Adrenal gland (tissue), 12 donors: ENCODE data around the gene KHDC3L. TPM values are rescaled to one million over a fixed set of nuclear protein-coding genes. Genes with fewer than 3 reads are reported as not detected.
"Not testable (repeated sequence)": the region's sequence is repeated elsewhere in the genome, so short reads cannot be mapped to it uniquely, and the experiment has no call there.

Experiments used
- DNase-seq, 7 donors: peaks; one replicate each; pipeline ENCODE4 v3.0.0-alpha.2; 2019 to 2020
- H3K27ac ChIP-seq, 5 donors: fragments of 200-600 bp; sonication (generic) in 4 of 5; 1 replicate in 3 of 5; 2 replicates in 2 of 5; pipeline versions ENCODE4 v1.5.1 to v1.8.0; 2016 to 2020; ENCODE audit warnings: mild to moderate bottlenecking in 1 of 5
- H3K27me3 ChIP-seq: fragments of 200-600 bp; 2 replicates; pipeline ENCODE4 v1.8.0; 2021
- H3K36me3 ChIP-seq, 2 donors: fragments of 200-600 bp; replicated peaks in 1 of 2; 1 replicate in 1 of 2; 2 replicates in 1 of 2; pipeline versions ENCODE4 v1.5.1 to v1.8.0; 2018 to 2022
- H3K4me1 ChIP-seq, 2 donors: fragments of 200-600 bp; replicated peaks in 1 of 2; 1 replicate in 1 of 2; 2 replicates in 1 of 2; pipeline versions ENCODE4 v1.5.1 to v1.8.0; 2018 to 2021
- H3K4me3 ChIP-seq, 4 donors: fragments of 200-600 bp; sonication (generic) in 3 of 4; one replicate each; pipeline ENCODE4 v1.5.1; 2016 to 2018
- H3K9me3 ChIP-seq, 3 donors: fragments of 200-600 bp; sonication (generic) in 1 of 3; replicated peaks in 1 of 3; 1 replicate in 2 of 3; 2 replicates in 1 of 3; pipeline versions ENCODE4 v1.5.1 to v1.8.0; 2016 to 2021
- POLR2A ChIP-seq, 2 donors: fragments of 450-650 bp; IDR thresholded peaks; one replicate each; pipeline ENCODE4 v1.6.1; 2017; ENCODE audit warnings: antibody characterized with exemption in 2 of 2, mild to moderate bottlenecking in 2 of 2, moderate library complexity in 1 of 2
- WGBS, 4 donors: extraction: QIAGEN DNeasy Blood & Tissue Kit in 2 of 4; methylation state at CpG; one replicate each; pipeline versions ENCODE4 v1.1.5 to v1.1.7; 2013 to 2017; 5-methylcytosine and 5-hydroxymethylcytosine counted together
- intact Hi-C, 2 donors: fragments of 100-400 bp; cut with DNase I; formaldehyde crosslinking; loops; one replicate each; pipeline versions ENCODE4 v1.14.1 to v1.15.0; 2022 to 2023
- polyA plus RNA-seq, 3 donors: library from polyadenylated mRNA; stranded (reverse); fragments of 200-250 nt in 2 of 3; fragments of 350-450 nt in 1 of 3; fragmentation: Illumina TruSeq in 1 of 3; extraction: RNeasy Lipid Tissue Mini Kit (QIAGEN cat#74804) in 1 of 3; gene quantifications; one replicate each; pipeline ENCODE4 v1.2.3, GENCODE V29; 2013 to 2014
- total RNA-seq, 9 donors: library from RNA; depleted of rRNA in 4 of 9; stranded (reverse); fragments of >200 nt in 4 of 9; fragments of 120-200 nt in 1 of 9; fragmentation: NEBNext Ultra II Directional in 1 of 9; extraction: Animal tissue kit (Norgen Biotek cat#: 25700) in 1 of 9; gene quantifications; one replicate each; pipeline versions ENCODE4 v1.1.0 to v1.2.4, GENCODE V29; 2013 to 2023
- TF ChIP-seq, protein P1 (sequence below), 6 experiments: fragments of 450-650 bp in 4 of 6; fragments of 200-600 bp in 2 of 6; sonication (generic) in 1 of 6; IDR thresholded peaks; 1 replicate in 5 of 6; 2 replicates in 1 of 6; pipeline versions ENCODE4 v1.5.1 to v1.8.0; 2016 to 2021; ENCODE audit warnings: antibody characterized with exemption in 6 of 6, mild to moderate bottlenecking in 2 of 6, moderate library complexity in 1 of 6
- donor health status: healthy with polysubstance abuse.
- donor health status: Bipolar disorder and iron deficiency.
- donor health status: DM: yes; HTN: yes; CAD: no.
- donor health status: DM: no; HTN: no; CAD: no.
- donor health status: DM: no; HTN: no; CAD: no.
- donor health status: DM: yes; HTN: yes; CAD: no.

KHDC3L gene
- total and polyA plus RNA-seq, 12 donors: not detected

GRCh38 chr6:73388800-73389512, 26.5 kb downstream of the KHDC3L start:
- 2 to 5% (median 4%) methylated on average over 30 to 38 of the region's 38 CpGs for WGBS, 4 donors
- Histone ChIP-seq H3K4me3 (peak overlapping the region in 2 of 4 donors; percentile 8 to 56), H3K27me3 (no peaks in the 10 kb centered on the region), H3K36me3 (no peaks in the 10 kb centered on the region), H3K9me3 (no peaks in the 10 kb centered on the region), H3K27ac (peak overlapping the region in 1 of 5 donors; percentile 15), H3K4me1 (no peaks in the 10 kb centered on the region)
- no peak for TF ChIP-seq POLR2A (IDR thresholded peaks at IDR 0.05)
- TF ChIP-seq, protein P1, sequence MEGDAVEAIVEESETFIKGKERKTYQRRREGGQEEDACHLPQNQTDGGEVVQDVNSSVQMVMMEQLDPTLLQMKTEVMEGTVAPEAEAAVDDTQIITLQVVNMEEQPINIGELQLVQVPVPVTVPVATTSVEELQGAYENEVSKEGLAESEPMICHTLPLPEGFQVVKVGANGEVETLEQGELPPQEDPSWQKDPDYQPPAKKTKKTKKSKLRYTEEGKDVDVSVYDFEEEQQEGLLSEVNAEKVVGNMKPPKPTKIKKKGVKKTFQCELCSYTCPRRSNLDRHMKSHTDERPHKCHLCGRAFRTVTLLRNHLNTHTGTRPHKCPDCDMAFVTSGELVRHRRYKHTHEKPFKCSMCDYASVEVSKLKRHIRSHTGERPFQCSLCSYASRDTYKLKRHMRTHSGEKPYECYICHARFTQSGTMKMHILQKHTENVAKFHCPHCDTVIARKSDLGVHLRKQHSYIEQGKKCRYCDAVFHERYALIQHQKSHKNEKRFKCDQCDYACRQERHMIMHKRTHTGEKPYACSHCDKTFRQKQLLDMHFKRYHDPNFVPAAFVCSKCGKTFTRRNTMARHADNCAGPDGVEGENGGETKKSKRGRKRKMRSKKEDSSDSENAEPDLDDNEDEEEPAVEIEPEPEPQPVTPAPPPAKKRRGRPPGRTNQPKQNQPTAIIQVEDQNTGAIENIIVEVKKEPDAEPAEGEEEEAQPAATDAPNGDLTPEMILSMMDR (IDR thresholded peaks at IDR 0.05): peak; percentile 14 to 43 (median 26)
- intact Hi-C loops: no loop called here
- DNase-seq: peak; percentile 25 to 59 (median 29)

GRCh38 chr6:73389854-73390253, 27.4 kb downstream of the KHDC3L start:
- Histone ChIP-seq H3K36me3 (no peaks in the 10 kb centered on the region), H3K27me3 (no peaks in the 10 kb centered on the region), H3K4me3 (no peak overlapping the region), H3K9me3 (no peaks in the 10 kb centered on the region), H3K27ac (no peak overlapping the region), H3K4me1 (no peaks in the 10 kb centered on the region)
- no peak for TF ChIP-seq POLR2A (IDR thresholded peaks at IDR 0.05)
- no peak for DNase-seq
- 81 to 86% (median 85%) methylated on average over 10 of the region's 10 CpGs for WGBS, 4 donors
- intact Hi-C loops: no loop called here

- DNase-seq: no peak
- 51 to 87% (median 78%) methylated on average over 2 of the region's 2 CpGs for WGBS, 4 donors
- Histone ChIP-seq H3K27me3 (no peaks in the 10 kb centered on the region), H3K4me1 (no peaks in the 10 kb centered on the region), H3K36me3 (no peaks in the 10 kb centered on the region), H3K4me3 (no peak overlapping the region), H3K27ac (no peak overlapping the region), H3K9me3 (no peaks in the 10 kb centered on the region)
- intact Hi-C loops: no loop called here
- TF ChIP-seq POLR2A (IDR thresholded peaks at IDR 0.05): no peak
- TF ChIP-seq, protein P1 (IDR thresholded peaks at IDR 0.05): no peak
These were observed 29.2 kb downstream of the KHDC3L start for GRCh38 chr6:73391675-73392074.

GRCh38 chr6:73392188-73392587, 29.7 kb downstream of the KHDC3L start:
- 69 to 78% (median 71%) methylated on average over 4 of the region's 4 CpGs for WGBS, 4 donors
- H3K9me3 ChIP-seq, H3K36me3 ChIP-seq, H3K4me3 ChIP-seq, H3K4me1 ChIP-seq, H3K27me3 ChIP-seq, DNase-seq, intact Hi-C loops, H3K27ac ChIP-seq: not testable (repeated sequence)

DNA sequence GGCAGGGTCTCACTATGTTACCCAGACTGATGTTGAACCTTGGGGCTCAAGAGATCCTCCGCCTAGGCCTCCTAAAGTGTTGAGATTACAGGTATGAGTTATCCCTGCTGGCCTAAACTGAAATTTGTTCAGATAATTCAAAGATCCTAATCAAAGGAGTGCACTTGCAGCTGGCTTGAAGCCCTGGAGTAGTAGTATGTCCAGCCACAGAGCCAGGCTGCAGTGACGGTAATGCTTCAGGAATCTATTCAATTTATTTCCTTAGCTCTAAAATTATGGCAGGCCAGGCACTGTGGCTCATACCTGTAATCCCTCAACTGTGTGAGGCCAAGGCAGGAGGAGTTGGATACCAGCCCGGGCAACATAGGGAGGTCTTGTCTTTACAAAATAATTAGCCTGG, 30.8 kb downstream of the KHDC3L start:
- no peak for DNase-seq
- no peak overlapping the region for H3K4me3 ChIP-seq
- H3K9me3 ChIP-seq: no peaks in the 10 kb centered on the region
- no peaks in the 10 kb centered on the region for H3K36me3 ChIP-seq
- H3K4me1 ChIP-seq: no peaks in the 10 kb centered on the region
- TF ChIP-seq POLR2A (IDR thresholded peaks at IDR 0.05): no peak
- TF ChIP-seq, protein P1 (IDR thresholded peaks at IDR 0.05): no peak
- no peaks in the 10 kb centered on the region for H3K27me3 ChIP-seq
- WGBS, 4 donors: 85 to 93% (median 90%) methylated on average over 2 to 3 of the region's 3 CpGs
- H3K27ac ChIP-seq: no peak overlapping the region
- intact Hi-C loops: no loop called here
